ENCODE measurements around the gene WDR26.
"Not testable (repeated sequence)": the region's sequence is repeated elsewhere in the genome, so short reads cannot be mapped to it uniquely, and the experiment has no call there.

Gene WDR26

GRCh38 chr1:224356685-224357625, 77.6 kb downstream of the WDR26 start, which contains the start of gene CNIH4:
Gene CNIH4 (plus strand): TSS chr1:224356879. CDS start chr1:224356925, 46 bp downstream.
- DNase-seq = peak; percentile 81 to 98 (median 91)
- intact Hi-C loops (cut with DNase I) = loop anchor here (2.0 kb wide), 2 partner anchors 26 to 76 kb away; partner anchors contain the start of gene NVL

- no peak for DNase-seq
- intact Hi-C loops (cut with DNase I) = no loop called here
Observed at GRCh38 chr1:224353975-224354925, 80.3 kb downstream of the WDR26 start.

- DNase-seq = peak in 1 of 10 donors; percentile 76
- intact Hi-C loops (cut with DNase I) = not testable (repeated sequence)
Observed at GRCh38 chr1:224352436-224353085, 82.0 kb downstream of the WDR26 start.

- DNase-seq; intact Hi-C loops (cut with DNase I): not testable (repeated sequence)
Observed at GRCh38 chr1:224349716-224350115, 84.9 kb downstream of the WDR26 start.

- intact Hi-C loops (cut with DNase I) = no loop called here
- DNase-seq = no peak
Observed at GRCh38 chr1:224348137-224348536, 86.5 kb downstream of the WDR26 start.

GRCh38 chr1:224343679-224344078, 90.9 kb downstream of the WDR26 start:
- no peak for DNase-seq
- intact Hi-C loops (cut with DNase I) = no loop called here

- intact Hi-C loops (cut with DNase I) = not testable (repeated sequence)
- peak in 3 of 10 donors; percentile 8 to 79 (median 73) for DNase-seq
Observed at GRCh38 chr1:224340453-224341384, 93.9 kb downstream of the WDR26 start.

- no peak for DNase-seq
- intact Hi-C loops (cut with DNase I) = no loop called here
Observed at GRCh38 chr1:224339442-224340033, 95.1 kb downstream of the WDR26 start.

GRCh38 chr1:224338150-224338838, 96.3 kb downstream of the WDR26 start:
- DNase-seq = no peak
- intact Hi-C loops (cut with DNase I) = no loop called here

Measured in posterior cingulate gyrus (tissue), 11 donors.